SU-DHL-6 (cell line): Measurements from ENCODE around the gene MMGT1.

ENCODE experiments used
- H2AFZ ChIP-seq: fragments of 200-600 bp; sonication (generic); 2 replicates; pipeline ENCODE4 v1.6.1; 2014; ENCODE audit warnings: low read depth, mild to moderate bottlenecking, moderate library complexity, mixed read lengths, antibody characterized with exemption, low read length; ENCODE audit not compliant: severe bottlenecking
- H3F3A ChIP-seq: fragments of 200-600 bp; shearing (Covaris generic); 2 replicates; pipeline ENCODE4 v1.6.0; 2016; ENCODE audit warnings: antibody characterized with exemption, mild to moderate bottlenecking; ENCODE audit not compliant: insufficient read depth
- H3K27ac ChIP-seq: fragments of 200-600 bp; sonication (generic); 2 replicates; pipeline ENCODE4 v1.5.1; 2016; ENCODE audit warnings: low read depth, mild to moderate bottlenecking, low read length, moderate library complexity, mixed read lengths
- H3K27me3 ChIP-seq: fragments of 200-600 bp; sonication (generic), shearing (Covaris generic); 2 replicates; pipeline ENCODE4 v1.6.0; 2014; ENCODE audit warnings: mild to moderate bottlenecking, low read length
- H3K36me3 ChIP-seq: fragments of 200-600 bp; sonication (generic); 2 replicates; pipeline ENCODE4 v1.6.1; 2014; ENCODE audit warnings: mild to moderate bottlenecking, low read length, mixed read lengths
- H3K4me2 ChIP-seq: fragments of 300-600, 200-600 bp; shearing (Covaris generic), sonication (generic); 2 replicates; pipeline ENCODE4 v1.6.0; 2014; ENCODE audit warnings: low read length, low read depth, mild to moderate bottlenecking; ENCODE audit not compliant: poor library complexity, severe bottlenecking
- H3K4me3 ChIP-seq: fragments of 200-600 bp; sonication (generic); 2 replicates; pipeline ENCODE4 v1.5.1; 2014; ENCODE audit warnings: antibody characterized with exemption, low read length, mild to moderate bottlenecking, mixed read lengths; ENCODE audit not compliant: insufficient read depth, poor library complexity, severe bottlenecking
- H3K79me2 ChIP-seq: fragments of 200-600 bp; sonication (generic); 2 replicates; pipeline ENCODE4 v1.6.1; 2014; ENCODE audit warnings: mild to moderate bottlenecking, low read length, moderate library complexity; ENCODE audit not compliant: insufficient read depth
- H3K9ac ChIP-seq: fragments of 200-600 bp; sonication (generic); 2 replicates; pipeline ENCODE4 v1.7.0; 2014; ENCODE audit warnings: mild to moderate bottlenecking, low read length
- H3K9me2 ChIP-seq: fragments of 200-600 bp; sonication (generic); replicated peaks from 2 replicates; pipeline ENCODE4 v1.6.1; 2014; ENCODE audit warnings: low read length; ENCODE audit not compliant: insufficient read depth
- H3K9me3 ChIP-seq: fragments of 200-600 bp; sonication (generic); 2 replicates; pipeline ENCODE4 v1.6.1; 2014; ENCODE audit warnings: low read length, mixed read lengths; ENCODE audit not compliant: insufficient read depth
- H4K20me1 ChIP-seq: fragments of 200-600 bp; sonication (generic); 2 replicates; pipeline ENCODE4 v1.6.1; 2014; ENCODE audit warnings: low read depth, mild to moderate bottlenecking, antibody characterized with exemption, low read length, moderate library complexity, mixed read lengths
- EZH2phosphoT487 ChIP-seq: fragments of 200-600 bp; sonication (generic), shearing (Covaris generic); conservative IDR thresholded peaks from 2 replicates; pipeline ENCODE4 v1.6.1; 2018; ENCODE audit warnings: mild to moderate bottlenecking, antibody characterized with exemption, low read length, moderate library complexity, mixed read lengths
- TF ChIP-seq, protein P1 (sequence below): fragments of 200-600 bp; sonication (generic); IDR thresholded peaks from one replicate; pipeline ENCODE4 v1.5.1; 2017; ENCODE audit warnings: antibody characterized with exemption, mild to moderate bottlenecking, low read length, moderate library complexity; ENCODE audit not compliant: insufficient read depth, poor library complexity, severe bottlenecking

MMGT1 gene

DNA sequence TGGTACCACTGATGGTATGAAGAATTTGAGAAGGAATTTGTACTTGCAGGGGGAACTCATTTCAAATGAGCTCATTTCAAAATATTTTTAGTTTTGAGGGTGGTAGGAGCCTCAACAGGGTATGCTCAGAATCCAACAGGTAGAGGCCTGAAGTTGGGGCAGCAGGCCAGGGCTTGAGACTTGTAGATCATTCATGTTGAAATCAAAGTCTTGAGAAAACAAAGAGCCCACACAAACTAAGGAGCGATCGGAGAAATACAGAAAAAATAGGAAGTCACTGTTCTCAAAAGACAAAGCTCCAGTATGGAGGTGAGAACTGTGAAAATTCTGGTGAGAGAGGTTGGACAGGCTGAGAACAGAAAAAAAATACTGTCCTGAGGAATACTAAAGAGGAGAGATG, 10.5 kb upstream of the MMGT1 start:
- H2AFZ ChIP-seq, result peak overlapping the region; percentile 99
- H3K27me3 ChIP-seq, result no peaks in the 10 kb centered on the region
- H3K9me3 ChIP-seq, result no peaks in the 10 kb centered on the region
- no peak overlapping the region for H3K27ac ChIP-seq
- peaks cover 44% of the 10 kb centered on the region for H3K79me2 ChIP-seq
- peak overlapping the region; percentile 88 for H3K4me3 ChIP-seq
- no peaks in the 10 kb centered on the region for H4K20me1 ChIP-seq
- no peaks in the 10 kb centered on the region for H3K9me2 ChIP-seq
- H3K36me3 ChIP-seq, result no peaks in the 10 kb centered on the region
- peak overlapping the region; percentile 84 for H3K4me2 ChIP-seq
- H3F3A ChIP-seq, result no peaks in the 10 kb centered on the region
- H3K9ac ChIP-seq, result peak overlapping the region; percentile 81; the same call in 1 of the 2 replicates
- TF ChIP-seq, protein P1, sequence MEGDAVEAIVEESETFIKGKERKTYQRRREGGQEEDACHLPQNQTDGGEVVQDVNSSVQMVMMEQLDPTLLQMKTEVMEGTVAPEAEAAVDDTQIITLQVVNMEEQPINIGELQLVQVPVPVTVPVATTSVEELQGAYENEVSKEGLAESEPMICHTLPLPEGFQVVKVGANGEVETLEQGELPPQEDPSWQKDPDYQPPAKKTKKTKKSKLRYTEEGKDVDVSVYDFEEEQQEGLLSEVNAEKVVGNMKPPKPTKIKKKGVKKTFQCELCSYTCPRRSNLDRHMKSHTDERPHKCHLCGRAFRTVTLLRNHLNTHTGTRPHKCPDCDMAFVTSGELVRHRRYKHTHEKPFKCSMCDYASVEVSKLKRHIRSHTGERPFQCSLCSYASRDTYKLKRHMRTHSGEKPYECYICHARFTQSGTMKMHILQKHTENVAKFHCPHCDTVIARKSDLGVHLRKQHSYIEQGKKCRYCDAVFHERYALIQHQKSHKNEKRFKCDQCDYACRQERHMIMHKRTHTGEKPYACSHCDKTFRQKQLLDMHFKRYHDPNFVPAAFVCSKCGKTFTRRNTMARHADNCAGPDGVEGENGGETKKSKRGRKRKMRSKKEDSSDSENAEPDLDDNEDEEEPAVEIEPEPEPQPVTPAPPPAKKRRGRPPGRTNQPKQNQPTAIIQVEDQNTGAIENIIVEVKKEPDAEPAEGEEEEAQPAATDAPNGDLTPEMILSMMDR, result no peak
- TF ChIP-seq EZH2phosphoT487, result no peak

DNA sequence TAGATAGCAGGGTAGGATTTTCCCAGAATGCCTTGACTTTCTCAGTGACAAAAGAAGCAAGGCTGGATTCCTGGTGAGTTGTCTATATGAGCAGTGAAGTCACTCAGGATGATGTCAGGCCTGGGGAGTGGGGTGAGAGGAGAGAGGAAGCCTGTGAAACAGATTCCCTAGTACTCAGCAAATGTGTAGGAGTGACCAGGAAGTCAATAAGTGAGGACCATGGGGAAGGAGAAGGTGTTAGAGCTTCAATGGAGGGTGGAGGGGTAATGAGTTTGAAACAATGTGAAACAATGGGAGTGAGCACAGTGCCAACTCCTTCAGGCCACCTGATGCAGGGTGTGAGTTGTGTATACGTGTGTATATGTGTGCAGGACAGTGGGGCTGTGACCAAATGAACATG, 9.1 kb upstream of the MMGT1 start:
- no peak overlapping the region for H3K27ac ChIP-seq
- no peaks in the 10 kb centered on the region for H4K20me1 ChIP-seq
- H3K27me3 ChIP-seq, result no peaks in the 10 kb centered on the region
- no peak for TF ChIP-seq EZH2phosphoT487
- no peak overlapping the region for H3K4me3 ChIP-seq
- H3K9ac ChIP-seq, result no peak overlapping the region
- H3K36me3 ChIP-seq, result no peaks in the 10 kb centered on the region
- H3K9me3 ChIP-seq, result no peaks in the 10 kb centered on the region
- no peak overlapping the region for H2AFZ ChIP-seq
- no peaks in the 10 kb centered on the region for H3F3A ChIP-seq
- no peak overlapping the region for H3K4me2 ChIP-seq
- peaks cover 30% of the 10 kb centered on the region for H3K79me2 ChIP-seq
- no peaks in the 10 kb centered on the region for H3K9me2 ChIP-seq

GRCh38 chrX:135981668-135982067, 7.9 kb upstream of the MMGT1 start:
- H3K9me2 ChIP-seq, result no peaks in the 10 kb centered on the region
- peaks cover 18% of the 10 kb centered on the region for H3K79me2 ChIP-seq
- H3K27ac ChIP-seq, result no peak overlapping the region
- no peaks in the 10 kb centered on the region for H3F3A ChIP-seq
- H3K9me3 ChIP-seq, result no peaks in the 10 kb centered on the region
- H3K4me2 ChIP-seq, result no peak overlapping the region
- H2AFZ ChIP-seq, result no peak overlapping the region
- H3K36me3 ChIP-seq, result no peaks in the 10 kb centered on the region
- no peaks in the 10 kb centered on the region for H4K20me1 ChIP-seq
- no peak overlapping the region for H3K4me3 ChIP-seq
- H3K9ac ChIP-seq, result no peak overlapping the region
- no peaks in the 10 kb centered on the region for H3K27me3 ChIP-seq
- TF ChIP-seq, protein P1, result no peak
- no peak for TF ChIP-seq EZH2phosphoT487

GRCh38 chrX:135981010-135981409, 7.2 kb upstream of the MMGT1 start:
- Histone ChIP-seq H3K9me2 (no peaks in the 10 kb centered on the region), H3K36me3 (no peaks in the 10 kb centered on the region), H3K4me2 (no peak overlapping the region), H3K4me3 (no peak overlapping the region), H3K9me3 (no peaks in the 10 kb centered on the region), H3K9ac (no peak overlapping the region), H3K27me3 (no peaks in the 10 kb centered on the region), H4K20me1 (no peaks in the 10 kb centered on the region), H3F3A (no peaks in the 10 kb centered on the region), H2AFZ (no peak overlapping the region), H3K79me2 (peaks cover 12% of the 10 kb centered on the region), H3K27ac (no peak overlapping the region)
- TF ChIP-seq, protein P1, result no peak
- TF ChIP-seq EZH2phosphoT487, result no peak
